HepG2 (cell line): ENCODE results near the gene SDK1. TPM values are rescaled to one million over a fixed set of nuclear protein-coding genes. Genes with fewer than 3 reads are reported as not detected.

Source experiments
- ATAC-seq: fragments of 200-7000 bp; cut with Tn5 transposase; 3 replicates; pipeline ENCODE4 v1.9.1; 2020; ENCODE audit warnings: mild to moderate bottlenecking, moderate library complexity
- BruUV-seq: library from RNA; stranded (reverse); fragments of 400-500 nt; replicated peaks from 2 replicates; lab custom pipeline; 2021; lab: Mats Ljungman, UMichigan
- CTCF ChIA-PET: fragments of 300-600 bp; formaldehyde crosslinking; extraction: SDS; loops from one replicate; lab custom pipeline; 2021; ENCODE audit warnings: low total read pairs, inconsistent platforms, low intra/inter-chr PET ratio; lab: Yijun Ruan, JAX
- POLR2A ChIA-PET: fragments of 350-600 bp; sonication (Branson Sonifier 250); formaldehyde crosslinking; loops from one replicate; lab custom pipeline; 2020; ENCODE audit warnings: antibody characterized with exemption, inconsistent platforms; lab: Yijun Ruan, JAX
- DNase-seq: peaks from one replicate; pipeline ENCODE4 v3.0.0-alpha.2; 2015; ENCODE audit warnings: low spot score
- FAIRE-seq: peaks from 3 replicates; lab custom pipeline; 2011; peaks lifted over from hg19 to GRCh38; lab: Jason Lieb, UNC
- H2AFZ ChIP-seq: one replicate; pipeline ENCODE4 v1.6.1; 2011; ENCODE audit warnings: low read length, inconsistent platforms
- H3K27ac ChIP-seq: fragments of 300-600 bp; 3 replicates; pipeline ENCODE4 v1.8.0; 2011; ENCODE audit warnings: mixed run types, mild to moderate bottlenecking, mixed read lengths, low read length, inconsistent platforms; ENCODE audit not compliant: insufficient read depth; ENCODE audit errors: extremely low read length
- H3K27me3 ChIP-seq, 2 experiments: fragments of 200-600 bp in 1 of 2; 2 replicates in 1 of 2; 3 replicates in 1 of 2; pipeline versions ENCODE4 v1.6.0 to v1.8.0; 2011; ENCODE audit warnings: low read length in 2 of 2, mild to moderate bottlenecking in 2 of 2, moderate library complexity in 2 of 2, inconsistent platforms in 1 of 2; ENCODE audit not compliant: insufficient read depth in 2 of 2, control insufficient read depth in 1 of 2
- H3K36me3 ChIP-seq, 2 experiments: fragments of 200-600 bp in 1 of 2; replicated peaks in 1 of 2; 2 replicates in 1 of 2; 3 replicates in 1 of 2; pipeline versions ENCODE4 v1.5.1 to v1.8.0; 2011; ENCODE audit warnings: low read length in 2 of 2, inconsistent platforms in 1 of 2; ENCODE audit not compliant: insufficient read depth in 2 of 2, control insufficient read depth in 1 of 2
- H3K4me1 ChIP-seq: 2 replicates; pipeline ENCODE4 v1.5.1; 2012; ENCODE audit warnings: low read length, inconsistent platforms; ENCODE audit not compliant: insufficient read depth
- H3K4me2 ChIP-seq: 2 replicates; pipeline ENCODE4 v1.6.0; 2011; ENCODE audit warnings: low read depth, low read length, inconsistent platforms
- H3K4me3 ChIP-seq, 3 experiments: fragments of 200-600 bp in 1 of 3; sonication (generic), shearing (Covaris generic) in 1 of 3; replicated peaks in 1 of 3; 2 replicates each; pipeline ENCODE4 v1.5.1; 2011 to 2016; ENCODE audit warnings: low read length in 3 of 3, inconsistent platforms in 2 of 3, low read depth in 2 of 3, mild to moderate bottlenecking in 2 of 3, control low read depth in 1 of 3, mixed read lengths in 1 of 3; ENCODE audit not compliant: insufficient read depth in 1 of 3
- H3K79me2 ChIP-seq: one replicate; pipeline ENCODE4 v1.6.1; 2011; ENCODE audit warnings: low read length, inconsistent platforms; ENCODE audit not compliant: insufficient read depth
- H3K9ac ChIP-seq: 2 replicates; pipeline ENCODE4 v1.6.0; 2011; ENCODE audit warnings: mild to moderate bottlenecking, low read depth, low read length, inconsistent platforms; ENCODE audit not compliant: insufficient read depth
- H3K9me3 ChIP-seq: 2 replicates; pipeline ENCODE4 v1.5.1; 2012; ENCODE audit warnings: mild to moderate bottlenecking, low read length
- H4K20me1 ChIP-seq: 2 replicates; pipeline ENCODE4 v1.6.0; 2011; ENCODE audit warnings: inconsistent platforms, mild to moderate bottlenecking, low read length, moderate library complexity; ENCODE audit not compliant: insufficient read depth
- EHMT2 ChIP-seq: fragments of 200-600 bp; sonication (generic); IDR thresholded peaks from 2 replicates; pipeline ENCODE4 v1.7.0; 2017; ENCODE audit warnings: antibody characterized with exemption, low read depth, low read length, borderline replicate concordance
- ESRRA ChIP-seq: sonication (generic); formaldehyde crosslinking; IDR thresholded peaks from 2 replicates; pipeline ENCODE4 v1.5.1; 2020; ENCODE audit warnings: mild to moderate bottlenecking, low read depth, missing genetic modification reagents
- GLI4 ChIP-seq: sonication (generic); formaldehyde crosslinking; IDR thresholded peaks from 2 replicates; pipeline ENCODE4 v1.5.1; 2020; ENCODE audit warnings: missing genetic modification reagents, mild to moderate bottlenecking, moderate library complexity, borderline replicate concordance
- GPN1 ChIP-seq: sonication (generic); formaldehyde crosslinking; IDR thresholded peaks from 2 replicates; pipeline ENCODE4 v1.5.1; 2020; ENCODE audit warnings: missing genetic modification reagents, borderline replicate concordance
- HMG20B ChIP-seq: conservative IDR thresholded peaks from 2 replicates; pipeline ENCODE4 v1.6.1; 2016; ENCODE audit warnings: missing genetic modification reagents, missing compliant biosample characterization
- KAT7 ChIP-seq: IDR thresholded peaks from 2 replicates; pipeline ENCODE4 v1.6.1; 2018; ENCODE audit warnings: borderline replicate concordance, missing compliant biosample characterization
- KDM5B ChIP-seq: sonication (generic); formaldehyde crosslinking; IDR thresholded peaks from 2 replicates; pipeline ENCODE4 v1.4.0; 2020; ENCODE audit warnings: missing genetic modification reagents, mild to moderate bottlenecking, borderline replicate concordance
- KLF12 ChIP-seq: sonication (generic); formaldehyde crosslinking; IDR thresholded peaks from 2 replicates; pipeline ENCODE4 v1.4.0; 2020; ENCODE audit warnings: missing genetic modification reagents, borderline replicate concordance
- MBD4 ChIP-seq: IDR thresholded peaks from 2 replicates; pipeline ENCODE4 v1.6.1; 2012; ENCODE audit warnings: low read length, inconsistent platforms, borderline replicate concordance
- MED8 ChIP-seq: sonication (generic); formaldehyde crosslinking; IDR thresholded peaks from 2 replicates; pipeline ENCODE4 v1.8.1; 2023; ENCODE audit warnings: mild to moderate bottlenecking, missing genetic modification reagents; ENCODE audit not compliant: insufficient replicate concordance
- POLR2AphosphoS5 ChIP-seq: IDR thresholded peaks from 2 replicates; pipeline ENCODE4 v1.6.1; 2012; ENCODE audit warnings: low read depth, low read length
- TAF15 ChIP-seq: fragments of 200-400 bp; formaldehyde crosslinking; IDR thresholded peaks from one replicate; pipeline ENCODE4 v1.6.1; 2018; ENCODE audit warnings: mild to moderate bottlenecking, low read depth, low read length; ENCODE audit not compliant: poor library complexity, severe bottlenecking
- ZBTB14 ChIP-seq: sonication (generic); formaldehyde crosslinking; IDR thresholded peaks from 2 replicates; pipeline ENCODE4 v1.4.0; 2020; ENCODE audit warnings: missing genetic modification reagents
- ZNF205 ChIP-seq: IDR thresholded peaks from 2 replicates; pipeline ENCODE4 v1.6.1; 2018; ENCODE audit warnings: missing biosample characterization, missing genetic modification reagents
- ZNF747 ChIP-seq: sonication (generic); formaldehyde crosslinking; IDR thresholded peaks from 2 replicates; pipeline ENCODE4 v1.8.1; 2023; ENCODE audit warnings: missing genetic modification reagents, mild to moderate bottlenecking, borderline replicate concordance
- ZSCAN25 ChIP-seq: sonication (generic); formaldehyde crosslinking; IDR thresholded peaks from 2 replicates; pipeline ENCODE4 v1.8.0; 2022; ENCODE audit warnings: mild to moderate bottlenecking, missing genetic modification reagents
- WGBS: methylation state at CpG from one replicate; pipeline ENCODE4 v1.1.6; 2017; ENCODE audit warnings: low lambda C conversion rate; 5-methylcytosine and 5-hydroxymethylcytosine counted together
- in situ Hi-C: cut with HindIII; loops from 2 replicates; pipeline ENCODE4 v1.10.0; 2017; ENCODE audit warnings: low pct_unique_long_range_greater_than_20kb; ENCODE audit not compliant: extremely low pct_ligation_motif_present
- intact Hi-C: fragments of 100-400 bp; cut with micrococcal nuclease; formaldehyde crosslinking; loops from one replicate; pipeline ENCODE4 v1.10.0; 2022; ENCODE audit not compliant: unreplicated experiment
- polyA plus RNA-seq, 8 experiments: library from polyadenylated mRNA; depleted of rRNA in 3 of 8; stranded (reverse) in 7 of 8; unstranded in 1 of 8; fragments of >200 nt; fragmentation: Illumina TruSeq in 4 of 8; extraction: Trizol in 4 of 8; gene quantifications; 2 replicates each; pipeline versions ENCODE4 v1.2.1 to v1.2.3, GENCODE V29; 2011 to 2016; ENCODE audit warnings: low read depth in 4 of 8, missing spikeins in 1 of 8, mixed read lengths in 1 of 8; ENCODE audit not compliant: insufficient read depth in 1 of 8
- total RNA-seq, 5 experiments: library from RNA; depleted of rRNA; stranded (reverse); fragments of >200 nt; fragmentation: Illumina TruSeq; extraction: Trizol; gene quantifications; 2 replicates each; pipeline ENCODE4 v1.2.3, GENCODE V29; 2016; ENCODE audit warnings: low read depth in 1 of 5

The SDK1 gene
- total and polyA plus RNA-seq, 2 of the 13 experiments (the other 11 are each of a cell fraction or from before 2014, with no cell fraction given), result 0.35 to 2.4 TPM

GRCh38 chr7:3987426-3987927 lies 686.4 kb downstream of the SDK1 start:
- no peak overlapping the region for H3K4me2 ChIP-seq
- H4K20me1 ChIP-seq, result no peaks in the 10 kb centered on the region
- no peaks in the 10 kb centered on the region for H3K36me3 ChIP-seq
- no peak for ATAC-seq
- 93% methylated on average over 14 of the region's 14 CpGs for WGBS
- no peaks in the 10 kb centered on the region for H3K27me3 ChIP-seq
- intact Hi-C loops (no loop called here), in situ Hi-C loops (no loop called here)
- H3K9me3 ChIP-seq, result no peaks in the 10 kb centered on the region
- H3K79me2 ChIP-seq, result no peaks in the 10 kb centered on the region
- H3K27ac ChIP-seq, result no peak overlapping the region
- no peak overlapping the region for H2AFZ ChIP-seq
- TF ChIP-seq GPN1 (CRISPR knock-in tag) (no peak), MBD4 (no peak), KLF12 (no peak), POLR2AphosphoS5 (no peak), MED8 (CRISPR knock-in tag) (no peak), TAF15 (no peak)
- CTCF ChIA-PET, result no interaction called here
- POLR2A ChIA-PET, result no interaction called here
- no peaks in the 10 kb centered on the region for H3K4me1 ChIP-seq
- H3K9ac ChIP-seq, result no peak overlapping the region
- DNase-seq, result no peak
- no TSS peak for BruUV-seq
- H3K4me3 ChIP-seq, result no peak overlapping the region
- FAIRE-seq, result no peak

GRCh38 chr7:3989723-3990122 lies 688.7 kb downstream of the SDK1 start:
- Histone ChIP-seq H3K9ac (no peak overlapping the region), H3K4me1 (no peaks in the 10 kb centered on the region), H4K20me1 (no peaks in the 10 kb centered on the region), H2AFZ (no peak overlapping the region), H3K27ac (no peak overlapping the region), H3K9me3 (no peaks in the 10 kb centered on the region), H3K27me3 (no peaks in the 10 kb centered on the region), H3K4me3 (no peak overlapping the region), H3K36me3 (no peaks in the 10 kb centered on the region), H3K79me2 (no peaks in the 10 kb centered on the region), H3K4me2 (no peak overlapping the region)
- ChIA-PET CTCF (no interaction called here), POLR2A (no interaction called here)
- no peak for FAIRE-seq
- no TSS peak for BruUV-seq
- no peak for DNase-seq
- in situ Hi-C loops, result no loop called here
- intact Hi-C loops, result no loop called here
- ATAC-seq, result no peak
- WGBS, result 87% methylated on average over 11 of the region's 11 CpGs
- TF ChIP-seq HMG20B (no peak), KAT7 (CRISPR knock-in tag) (no peak), ZSCAN25 (CRISPR knock-in tag) (no peak), ZBTB14 (no peak), KDM5B (CRISPR knock-in tag) (no peak), GLI4 (CRISPR knock-in tag) (no peak), EHMT2 (no peak), ZNF747 (CRISPR knock-in tag) (no peak), ZNF205 (CRISPR knock-in tag) (no peak), ESRRA (CRISPR knock-in tag) (no peak)
